Middle frontal gyrus (tissue), 1 donor: ENCODE results near the gene CPB2.

ENCODE experiments used
- DNase-seq: peaks from one replicate; pipeline ENCODE4 v3.0.0-alpha.2; 2015; ENCODE audit warnings: low spot score; ENCODE audit errors: extremely low spot score

Gene CPB2

GRCh38 chr13:46100191-46100815 is 4.5 kb downstream of the CPB2 start:
- no peak for DNase-seq

- DNase-seq: no peak
Observed at GRCh38 chr13:46097663-46098062, 7.2 kb downstream of the CPB2 start.

- DNase-seq: peak; percentile 20
Observed at GRCh38 chr13:46097015-46097414, 7.8 kb downstream of the CPB2 start.

- no peak for DNase-seq
Observed at GRCh38 chr13:46094478-46094877, 10.4 kb downstream of the CPB2 start.

- no peak for DNase-seq
Observed at GRCh38 chr13:46088821-46089562, 15.8 kb downstream of the CPB2 start.

- DNase-seq: no peak
Observed at GRCh38 chr13:46087481-46087880, 17.4 kb downstream of the CPB2 start.

GRCh38 chr13:46086985-46087384 is 17.8 kb downstream of the CPB2 start:
- DNase-seq: no peak

- no peak for DNase-seq
Observed at GRCh38 chr13:46086421-46086922, 18.4 kb downstream of the CPB2 start.

- no peak for DNase-seq
Observed at GRCh38 chr13:46085737-46086136, 19.1 kb downstream of the CPB2 start.

- no peak for DNase-seq
Observed at GRCh38 chr13:46082324-46082723, 22.5 kb downstream of the CPB2 start.

GRCh38 chr13:46079770-46080169 is 25.1 kb downstream of the CPB2 start:
- no peak for DNase-seq

- no peak for DNase-seq
Observed at GRCh38 chr13:46077265-46077664, 27.6 kb downstream of the CPB2 start.

GRCh38 chr13:46076827-46077226 is 28.0 kb downstream of the CPB2 start:
- no peak for DNase-seq

GRCh38 chr13:46075811-46076210 is 29.0 kb downstream of the CPB2 start:
- DNase-seq: no peak

- DNase-seq: no peak
Observed at GRCh38 chr13:46071590-46072249, 33.1 kb downstream of the CPB2 start.

GRCh38 chr13:46063292-46063691 is 41.5 kb downstream of the CPB2 start:
- no peak for DNase-seq

- no peak for DNase-seq
Observed at GRCh38 chr13:46062185-46062584, 42.6 kb downstream of the CPB2 start.

GRCh38 chr13:46059405-46059804 is 45.4 kb downstream of the CPB2 start:
- no peak for DNase-seq

GRCh38 chr13:46058268-46058667 is 46.6 kb downstream of the CPB2 start:
- DNase-seq: no peak

GRCh38 chr13:46057256-46058015 is 47.4 kb downstream of the CPB2 start:
- DNase-seq: no peak

GRCh38 chr13:46053162-46054012 is 51.4 kb downstream of the CPB2 start:
- no peak for DNase-seq
